NCI-H1694 (cell line): ENCODE data around the gene ACBD6.

Experiments
- DNase-seq: peaks from one replicate; lab custom pipeline; 2025; lab: John Stamatoyannopoulos, UW

The ACBD6 gene

GRCh38 chr1:180269645-180270529 is 232.5 kb downstream of the ACBD6 start:
- peak; percentile 8 for DNase-seq

GRCh38 chr1:180268556-180269075 is 233.8 kb downstream of the ACBD6 start:
- no peak for DNase-seq

GRCh38 chr1:180267761-180268555 is 234.4 kb downstream of the ACBD6 start:
- DNase-seq: no peak

- DNase-seq: no peak
These were observed 235.2 kb downstream of the ACBD6 start for GRCh38 chr1:180267211-180267561.

- DNase-seq: no peak
These were observed 235.8 kb downstream of the ACBD6 start for GRCh38 chr1:180266275-180267210.

GRCh38 chr1:180265871-180266270 is 236.5 kb downstream of the ACBD6 start:
- DNase-seq: no peak

GRCh38 chr1:180265201-180265600 is 237.2 kb downstream of the ACBD6 start:
- no peak for DNase-seq

GRCh38 chr1:180264595-180264994 is 237.8 kb downstream of the ACBD6 start:
- DNase-seq: no peak

- no peak for DNase-seq
These were observed 239.5 kb downstream of the ACBD6 start for GRCh38 chr1:180262628-180263488.

- DNase-seq: no peak
These were observed 240.7 kb downstream of the ACBD6 start for GRCh38 chr1:180261524-180262155.

- DNase-seq: no peak
These were observed 241.3 kb downstream of the ACBD6 start for GRCh38 chr1:180261030-180261429.

- DNase-seq: no peak
These were observed 241.8 kb downstream of the ACBD6 start for GRCh38 chr1:180260541-180260940.

- no peak for DNase-seq
These were observed 242.7 kb downstream of the ACBD6 start for GRCh38 chr1:180259431-180260338.

GRCh38 chr1:180258935-180259334 is 243.4 kb downstream of the ACBD6 start:
- DNase-seq: no peak

GRCh38 chr1:180258290-180258689 is 244.1 kb downstream of the ACBD6 start:
- no peak for DNase-seq

- no peak for DNase-seq
These were observed 244.9 kb downstream of the ACBD6 start for GRCh38 chr1:180257486-180257885.

- no peak for DNase-seq
These were observed 245.4 kb downstream of the ACBD6 start for GRCh38 chr1:180257028-180257386.

GRCh38 chr1:180256341-180257027 is 245.9 kb downstream of the ACBD6 start:
- no peak for DNase-seq
